ENCODE measurements around the gene MAP4. TPM values are rescaled to one million over a fixed set of nuclear protein-coding genes. Genes with fewer than 3 reads are reported as not detected.

MAP4 gene
- total RNA-seq, 1 experiment from 2014 or later, result 140 TPM

GRCh38 chr3:47848599-47849117 is 167.6 kb downstream of the MAP4 start:
- Histone ChIP-seq H2BK12ac (ENCODE audit: insufficient read length, low read depth, low read length) (no peak overlapping the region), H3K27ac (ENCODE audit: insufficient read length, low read depth, low read length) (no peak overlapping the region), H3K23ac (ENCODE audit: insufficient read length, low read depth, low read length) (no peak overlapping the region), H2AFZ (ENCODE audit: low read length) (no peak overlapping the region), H3K9me3 (ENCODE audit: control insufficient read depth, low read depth, low read length) (no peaks in the 10 kb centered on the region), H3K4me2 (ENCODE audit: insufficient read depth, insufficient read length, low read length) (no peak overlapping the region), H3K9ac (ENCODE audit: extremely low read depth, insufficient read length, low read length) (no peak overlapping the region), H2BK120ac (ENCODE audit: low read depth, low read length, poor library complexity, severe bottlenecking) (no peak overlapping the region), H3K27me3 (ENCODE audit: insufficient read depth, low read length) (no peaks in the 10 kb centered on the region), H3K18ac (ENCODE audit: insufficient read length, low read depth, low read length) (no peak overlapping the region), H4K8ac (replicated peaks; ENCODE audit: insufficient read length, low read depth, low read length) (no peak overlapping the region), H4K5ac (ENCODE audit: insufficient read length, low read depth, low read length) (no peak overlapping the region), H3K14ac (ENCODE audit: insufficient read depth, low read length) (no peak overlapping the region), H2BK15ac (ENCODE audit: low read depth, low read length) (no peak overlapping the region), H3K56ac (ENCODE audit: insufficient read length, low read depth, low read length) (no peak overlapping the region), H4K91ac (ENCODE audit: insufficient read length, low read depth, low read length) (no peak overlapping the region), H3K4me1 (ENCODE audit: insufficient read depth, low read length) (no peaks in the 10 kb centered on the region), H3K79me1 (ENCODE audit: insufficient read depth, low read depth, low read length, poor library complexity, severe bottlenecking) (no peaks in the 10 kb centered on the region), H3T11ph (ENCODE audit: low read length) (no peak overlapping the region), H3K23me2 (ENCODE audit: insufficient read length, low read depth, low read length, poor library complexity, severe bottlenecking) (no peaks in the 10 kb centered on the region), H3K79me2 (ENCODE audit: insufficient read depth, low read length) (no peaks in the 10 kb centered on the region), H2BK5ac (ENCODE audit: insufficient read length, low read length) (no peak overlapping the region), H2BK20ac (ENCODE audit: low read depth, low read length, poor library complexity, severe bottlenecking) (no peak overlapping the region), H2AK5ac (ENCODE audit: insufficient read length, low read length) (no peak overlapping the region), H3K4ac (ENCODE audit: low read depth, low read length) (no peak overlapping the region), H4K20me1 (ENCODE audit: control insufficient read depth, insufficient read depth, insufficient read length) (no peaks in the 10 kb centered on the region)
- H3K4me1 Mint-ChIP-seq, result peaks cover 0 to 8% of the 10 kb centered on the region in 2 experiments; a peak in 1 of 4 replicates
- peaks cover 51 to 89% (median 77%) of the 10 kb centered on the region in 3 experiments for H3K36me3 Mint-ChIP-seq (ENCODE audit: insufficient read depth in 1 of 3, low read depth in 3 of 3)
- no peak overlapping the region for H3K4me3 Mint-ChIP-seq
- no peaks in the 10 kb centered on the region for H3K27me3 Mint-ChIP-seq (ENCODE audit: low read depth)
- H3K9me3 Mint-ChIP-seq, result no peaks in the 10 kb centered on the region
- no peak for DNase-seq
- no peak overlapping the region for H3K27ac Mint-ChIP-seq
- TF ChIP-seq, protein P1, sequence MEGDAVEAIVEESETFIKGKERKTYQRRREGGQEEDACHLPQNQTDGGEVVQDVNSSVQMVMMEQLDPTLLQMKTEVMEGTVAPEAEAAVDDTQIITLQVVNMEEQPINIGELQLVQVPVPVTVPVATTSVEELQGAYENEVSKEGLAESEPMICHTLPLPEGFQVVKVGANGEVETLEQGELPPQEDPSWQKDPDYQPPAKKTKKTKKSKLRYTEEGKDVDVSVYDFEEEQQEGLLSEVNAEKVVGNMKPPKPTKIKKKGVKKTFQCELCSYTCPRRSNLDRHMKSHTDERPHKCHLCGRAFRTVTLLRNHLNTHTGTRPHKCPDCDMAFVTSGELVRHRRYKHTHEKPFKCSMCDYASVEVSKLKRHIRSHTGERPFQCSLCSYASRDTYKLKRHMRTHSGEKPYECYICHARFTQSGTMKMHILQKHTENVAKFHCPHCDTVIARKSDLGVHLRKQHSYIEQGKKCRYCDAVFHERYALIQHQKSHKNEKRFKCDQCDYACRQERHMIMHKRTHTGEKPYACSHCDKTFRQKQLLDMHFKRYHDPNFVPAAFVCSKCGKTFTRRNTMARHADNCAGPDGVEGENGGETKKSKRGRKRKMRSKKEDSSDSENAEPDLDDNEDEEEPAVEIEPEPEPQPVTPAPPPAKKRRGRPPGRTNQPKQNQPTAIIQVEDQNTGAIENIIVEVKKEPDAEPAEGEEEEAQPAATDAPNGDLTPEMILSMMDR (conservative IDR thresholded peaks at IDR 0.05), result no peak
- WGBS (ENCODE audit: extremely low coverage, insufficient read length, low lambda C conversion rate), result no CpG with 5 or more reads among the region's 23 CpGs

Measured in H9 (cell line).